HS-5 (cell line): ENCODE results near the gene LGALS7.
"Not testable (repeated sequence)": the region's sequence is repeated elsewhere in the genome, so short reads cannot be mapped to it uniquely, and the experiment has no call there.

ENCODE experiments used
- DNase-seq: peaks from one replicate; pipeline ENCODE4 v3.0.0-alpha.2; 2012; ENCODE audit warnings: low read depth

Gene LGALS7

DNA sequence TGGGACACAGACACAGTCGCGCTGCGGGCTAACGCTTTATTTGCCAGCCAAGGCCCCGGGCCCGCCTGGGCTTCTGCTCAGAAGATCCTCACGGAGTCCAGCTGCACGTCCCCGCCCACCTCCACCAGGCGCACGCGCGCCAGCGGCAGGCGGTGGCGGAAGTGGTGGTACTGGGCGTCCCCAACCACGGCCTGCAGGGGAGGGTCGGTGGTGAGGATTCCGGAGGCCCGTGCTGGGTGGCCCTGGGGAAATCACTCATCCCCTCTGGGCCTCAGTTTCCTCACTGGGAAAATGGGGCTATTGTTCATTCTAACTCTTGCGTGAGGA, 2.4 kb downstream of the LGALS7 start:
- not testable (repeated sequence) for DNase-seq

DNA sequence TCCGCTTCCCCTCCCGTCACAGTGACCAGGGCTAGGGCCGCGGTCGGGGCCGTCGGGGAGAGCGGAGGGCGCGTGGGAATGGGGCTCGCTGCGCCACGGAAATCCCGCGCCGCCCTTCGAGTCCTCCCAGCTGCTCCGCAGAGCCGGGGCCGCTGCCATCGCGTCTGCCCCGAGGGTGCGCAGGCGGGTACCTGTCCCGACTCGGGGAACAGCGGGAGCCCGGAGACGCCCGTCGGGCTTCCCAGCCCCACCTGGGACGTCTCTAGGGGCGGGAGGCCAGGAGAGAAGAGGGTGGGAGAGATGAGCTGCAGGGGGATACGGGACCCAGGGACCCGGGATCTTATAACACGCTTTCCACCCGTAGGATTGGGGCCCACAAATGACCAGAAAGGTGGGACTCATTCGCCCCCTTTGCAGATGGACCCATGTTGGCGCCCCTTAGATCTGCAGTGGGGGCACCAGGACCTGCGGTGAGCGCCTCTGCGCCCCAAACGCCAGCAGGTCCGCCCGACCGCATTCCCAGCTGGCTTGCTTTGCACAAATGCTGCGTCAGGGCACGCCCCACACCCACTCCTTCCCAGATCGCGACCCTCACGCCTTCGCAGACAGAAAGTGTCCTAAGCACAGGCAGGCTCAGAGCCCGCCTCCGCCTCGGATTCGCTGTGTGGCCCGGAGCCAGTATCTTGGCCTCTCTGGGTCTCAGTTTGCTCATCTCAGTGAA, 2.9 kb downstream of the LGALS7 start:
- DNase-seq = not testable (repeated sequence)

DNA sequence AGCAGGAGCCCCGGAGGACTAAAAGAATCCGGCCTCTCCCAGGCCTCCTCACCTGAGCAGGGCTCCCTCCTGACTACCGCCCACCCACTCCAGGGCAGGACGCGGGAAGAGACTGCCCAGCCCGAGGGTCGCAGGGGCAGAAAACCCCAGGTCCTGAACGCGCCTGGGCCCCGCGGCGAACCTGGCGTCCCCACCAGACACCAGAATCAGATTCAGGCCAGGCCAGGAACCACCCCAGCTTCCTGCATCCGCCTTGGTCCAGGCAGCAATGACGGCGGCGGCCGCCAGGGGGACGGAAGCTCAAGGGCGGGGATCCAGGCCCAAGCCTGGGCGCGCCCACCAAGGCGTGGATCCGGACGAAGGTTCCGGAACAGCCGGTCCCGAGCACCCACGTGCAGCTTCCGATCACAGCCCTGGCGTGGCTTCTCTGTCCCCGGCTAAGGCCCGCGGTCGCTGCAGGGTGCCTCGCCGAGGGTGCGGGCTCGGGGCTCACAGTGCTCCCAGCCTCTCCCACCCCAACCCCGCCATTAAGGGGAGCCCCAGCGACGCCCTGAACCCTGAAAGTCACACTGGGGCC, 3.6 kb downstream of the LGALS7 start:
- DNase-seq = no peak

DNA sequence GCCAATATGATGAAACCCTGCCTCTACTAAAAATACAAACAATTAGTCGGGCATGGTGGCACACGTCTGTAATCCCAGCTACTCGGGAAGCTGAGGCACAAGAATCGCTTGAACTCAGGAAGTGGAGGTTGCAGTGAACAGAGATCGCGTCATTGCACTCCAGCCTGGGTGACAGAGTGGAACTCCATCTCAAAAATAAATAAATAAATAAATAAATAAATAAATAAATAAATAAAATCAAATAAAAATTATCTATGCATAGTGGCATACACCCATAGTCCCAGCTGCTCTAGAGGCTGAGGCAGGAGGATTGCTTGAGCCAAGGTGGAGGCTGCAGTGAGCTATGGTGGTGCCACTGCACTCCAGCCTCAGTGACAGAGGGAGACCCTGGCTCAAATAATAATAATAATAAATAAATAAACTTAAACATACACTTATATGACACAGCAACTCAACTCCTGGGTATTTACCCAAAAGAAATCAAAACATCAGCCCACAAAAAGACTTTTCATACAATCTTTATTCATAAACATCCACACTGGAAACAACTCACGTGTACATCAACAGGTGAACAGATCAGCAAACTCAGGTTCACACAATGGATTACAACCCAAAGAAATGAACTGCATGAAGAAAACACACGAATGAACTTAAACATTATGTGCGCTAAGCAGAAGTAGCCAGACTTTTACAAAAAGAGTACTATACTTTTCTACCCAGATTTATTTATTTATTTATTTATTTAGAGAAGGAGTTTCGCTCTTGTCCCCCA, 6.9 kb downstream of the LGALS7 start:
- DNase-seq = no peak

DNA sequence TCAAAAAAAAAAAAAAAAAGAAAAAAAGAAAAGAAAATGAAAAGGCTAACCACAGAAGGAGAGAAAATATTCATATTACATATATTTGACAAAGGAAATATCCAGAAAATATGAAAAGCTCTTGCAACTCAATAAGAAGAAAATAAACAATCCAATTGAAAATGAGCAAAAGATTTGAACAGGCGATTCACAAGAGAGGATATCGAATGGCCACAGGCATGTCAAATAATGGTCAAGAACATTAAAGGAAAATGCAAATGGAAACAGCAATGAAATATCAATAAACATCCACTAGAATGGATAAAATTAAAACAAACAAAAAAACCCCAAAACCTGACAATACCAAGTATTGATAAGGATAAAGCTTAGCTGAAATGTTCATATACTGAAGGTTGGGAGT, 8.1 kb downstream of the LGALS7 start:
- DNase-seq = no peak

DNA sequence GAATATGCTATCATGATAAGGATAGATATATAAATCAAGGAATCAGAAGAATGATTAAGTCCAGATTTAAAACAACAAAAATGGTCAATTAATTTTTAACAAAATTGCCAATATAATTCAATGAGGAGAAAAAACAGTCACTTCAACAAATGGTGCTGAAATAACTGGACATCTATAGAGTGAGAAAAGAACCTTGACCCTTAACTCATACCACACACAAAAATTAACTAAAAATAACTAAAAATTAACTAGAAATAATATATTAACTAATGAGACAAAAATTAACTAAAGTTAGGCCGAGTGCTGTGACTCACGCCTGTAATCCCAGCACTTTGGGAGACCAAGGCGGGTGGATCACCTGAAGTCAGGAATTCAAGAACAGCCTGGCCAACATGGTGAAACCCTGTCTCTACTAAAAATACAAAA, 9.5 kb downstream of the LGALS7 start:
- DNase-seq = no peak

DNA sequence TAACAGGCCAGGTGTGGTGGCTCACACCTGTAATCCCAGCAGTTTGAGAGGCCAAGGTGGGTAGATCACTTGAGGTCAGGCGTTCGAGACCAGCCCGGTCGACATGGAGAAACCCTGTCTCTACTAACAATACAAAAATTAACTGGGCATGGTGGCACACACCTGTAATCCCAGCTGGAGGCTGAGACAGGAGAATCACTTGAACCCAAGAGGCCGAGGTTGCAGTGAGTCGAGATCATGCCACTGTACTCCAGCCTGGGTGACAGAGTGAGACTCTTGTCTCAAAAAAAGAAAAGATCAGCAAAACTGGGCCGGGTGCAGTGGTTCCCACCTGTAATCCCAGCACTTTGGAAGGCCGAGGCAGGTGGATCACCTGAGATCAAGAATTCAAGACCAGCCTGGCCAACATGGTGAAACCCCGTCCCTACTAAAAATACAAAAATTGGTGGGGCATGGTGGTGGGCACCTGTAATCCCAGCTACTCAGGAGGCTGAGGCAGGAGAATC, 11.4 kb downstream of the LGALS7 start:
- DNase-seq = not testable (repeated sequence)

DNA sequence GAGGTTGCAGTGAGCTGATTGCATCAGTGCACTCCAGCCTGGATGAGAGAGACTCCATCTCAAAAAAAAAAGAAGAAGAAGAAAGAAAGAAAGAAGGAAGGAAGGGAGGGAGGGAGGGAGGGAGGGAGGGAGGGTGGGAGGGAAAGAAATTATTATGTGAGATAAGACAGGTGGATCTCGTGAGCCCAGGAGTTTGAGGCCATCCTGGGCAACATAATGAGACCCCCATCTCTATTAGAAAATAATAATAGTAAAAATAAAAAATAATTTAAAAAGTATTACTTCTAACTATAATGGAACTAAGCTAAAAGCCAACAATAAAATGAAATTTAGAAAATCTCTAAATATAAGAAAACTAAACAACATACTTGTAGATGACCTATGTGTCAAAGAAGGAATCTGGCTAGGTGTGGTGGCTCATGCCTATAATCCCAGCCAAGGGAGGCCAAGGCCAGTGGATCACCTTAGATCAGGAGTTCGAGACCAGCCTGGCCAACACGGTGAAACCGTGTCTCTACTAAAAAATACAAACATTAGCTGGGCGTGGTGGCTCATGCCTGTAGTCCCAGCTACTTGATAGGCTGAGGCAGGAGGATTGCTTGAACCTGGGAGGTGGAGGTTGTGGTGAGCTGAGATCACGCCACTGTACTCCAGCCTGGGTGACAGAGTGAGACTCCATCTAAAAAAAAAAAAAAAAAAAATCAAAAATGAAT, 12.4 kb downstream of the LGALS7 start:
- DNase-seq = not testable (repeated sequence)

DNA sequence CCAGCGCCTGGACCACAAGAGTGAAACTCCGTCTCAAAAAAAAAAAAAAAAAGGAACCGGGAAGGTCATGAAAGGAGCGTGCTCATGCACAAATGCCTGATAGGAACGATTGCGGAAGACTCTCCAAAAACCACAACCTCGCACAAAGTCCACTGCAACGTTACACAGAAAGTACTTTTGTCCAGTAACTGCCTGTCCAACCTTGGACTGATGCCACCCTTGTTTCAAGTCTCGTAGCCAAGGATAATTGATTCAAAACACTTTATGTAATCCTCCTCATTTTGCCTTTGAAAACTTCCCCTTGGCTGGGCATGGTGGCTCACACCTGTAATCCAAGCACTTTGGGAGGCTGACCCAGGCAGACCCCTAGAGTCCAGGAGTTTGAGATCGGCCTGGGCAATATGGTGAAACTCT, 13.7 kb downstream of the LGALS7 start:
- DNase-seq = no peak

DNA sequence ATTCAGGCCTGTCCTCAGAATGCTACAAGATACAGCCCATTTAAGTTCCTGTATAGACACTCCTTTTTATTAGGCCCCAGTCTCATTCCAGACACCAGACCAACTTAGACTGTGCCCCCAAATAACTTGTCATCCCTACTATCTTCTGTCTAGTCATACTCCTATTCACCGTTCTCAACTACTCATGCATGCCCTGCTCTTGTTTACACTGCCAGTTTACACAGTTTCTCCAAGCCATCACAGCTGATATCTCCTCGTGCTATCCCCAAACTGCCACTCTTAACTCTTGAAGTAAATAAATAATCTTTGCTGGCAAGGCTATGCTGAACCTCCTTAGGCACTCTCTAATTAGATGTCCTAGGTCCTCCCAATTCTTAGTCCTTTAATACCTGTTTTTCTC, 19.1 kb downstream of the LGALS7 start:
- not testable (repeated sequence) for DNase-seq

DNA sequence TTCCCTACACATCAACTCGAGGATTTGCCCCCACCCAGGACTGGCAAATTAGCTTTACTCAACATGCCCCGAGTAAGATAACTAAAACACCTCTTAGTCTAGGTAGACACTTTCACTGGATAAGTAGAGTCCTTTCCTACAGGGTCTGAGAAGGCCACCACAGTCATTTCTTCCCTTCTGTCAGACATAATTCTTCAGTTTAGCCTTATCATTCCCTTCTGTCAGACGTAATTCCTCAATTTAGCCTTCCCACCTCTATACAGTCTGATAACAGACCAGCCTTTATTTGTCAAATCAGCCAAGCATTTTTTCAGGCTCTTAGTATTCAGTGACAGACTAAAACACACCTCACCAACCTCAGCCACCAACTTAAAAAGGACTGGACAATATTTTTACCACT, 19.5 kb downstream of the LGALS7 start:
- DNase-seq = not testable (repeated sequence)

DNA sequence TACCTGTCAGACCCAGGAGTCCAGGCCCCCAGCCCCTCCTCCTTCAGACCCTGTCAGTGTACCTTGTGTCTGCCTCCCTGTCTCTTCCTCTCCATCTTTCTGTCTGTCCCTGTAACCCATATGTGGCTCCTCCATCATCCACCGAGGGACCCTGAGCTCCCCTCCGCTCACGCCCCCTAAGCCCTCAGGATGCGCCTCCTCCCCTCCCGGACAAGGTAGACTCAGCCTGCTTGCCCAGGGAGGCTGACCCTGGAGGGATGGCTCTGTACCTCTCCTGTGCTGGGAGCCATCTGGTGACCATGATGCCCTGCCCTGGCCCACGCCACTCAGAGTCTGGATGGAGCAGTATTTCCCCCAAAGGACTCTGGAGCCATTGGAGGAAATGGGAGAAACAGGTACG, 28.0 kb downstream of the LGALS7 start:
- DNase-seq = no peak

DNA sequence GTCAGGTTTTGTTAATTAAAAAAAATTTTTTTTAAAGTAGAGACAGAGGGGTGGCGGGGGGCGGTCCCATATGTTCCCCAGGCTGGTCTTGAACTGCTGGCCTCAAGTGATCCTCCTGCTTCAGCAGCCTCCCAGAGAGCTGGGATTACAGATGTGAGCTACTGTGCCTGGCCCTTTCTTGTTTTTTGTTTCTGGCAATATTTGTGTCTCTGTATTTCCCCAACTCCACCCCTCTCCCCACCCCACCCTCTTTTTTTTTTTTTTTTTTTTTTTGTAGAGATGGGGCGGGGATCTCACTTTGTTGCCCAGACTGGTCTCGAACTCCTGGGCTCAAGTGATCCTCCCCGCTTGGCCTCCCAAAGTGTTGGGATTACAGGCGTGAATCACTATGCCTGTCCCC, 28.4 kb downstream of the LGALS7 start:
- DNase-seq = no peak

DNA sequence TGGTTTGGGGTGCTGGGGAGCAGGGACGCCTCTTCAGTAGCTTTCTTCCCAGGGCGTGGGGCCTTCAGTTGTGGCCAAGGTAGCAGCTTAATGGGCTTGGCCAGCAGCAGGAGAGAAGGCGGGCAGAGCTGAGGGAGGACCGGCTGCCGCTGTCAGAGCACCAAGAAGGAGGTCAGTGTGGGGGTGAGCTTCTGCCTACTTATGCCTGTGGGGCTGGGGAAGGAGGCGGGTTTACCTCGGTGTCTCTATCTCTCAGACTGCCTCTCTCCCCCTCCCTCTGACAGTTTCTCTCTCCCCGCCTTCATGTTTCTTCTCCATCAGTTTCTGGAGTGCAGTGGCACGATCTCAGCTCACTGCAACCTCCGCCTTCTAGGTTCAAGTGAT, 29.0 kb downstream of the LGALS7 start, which contains the start of gene CAPN12:
TSS of gene CAPN12 (minus strand) at position 177 of the 384 bp plus-strand sequence. CDS start 309 bp downstream, outside the sequence.
- DNase-seq = no peak

DNA sequence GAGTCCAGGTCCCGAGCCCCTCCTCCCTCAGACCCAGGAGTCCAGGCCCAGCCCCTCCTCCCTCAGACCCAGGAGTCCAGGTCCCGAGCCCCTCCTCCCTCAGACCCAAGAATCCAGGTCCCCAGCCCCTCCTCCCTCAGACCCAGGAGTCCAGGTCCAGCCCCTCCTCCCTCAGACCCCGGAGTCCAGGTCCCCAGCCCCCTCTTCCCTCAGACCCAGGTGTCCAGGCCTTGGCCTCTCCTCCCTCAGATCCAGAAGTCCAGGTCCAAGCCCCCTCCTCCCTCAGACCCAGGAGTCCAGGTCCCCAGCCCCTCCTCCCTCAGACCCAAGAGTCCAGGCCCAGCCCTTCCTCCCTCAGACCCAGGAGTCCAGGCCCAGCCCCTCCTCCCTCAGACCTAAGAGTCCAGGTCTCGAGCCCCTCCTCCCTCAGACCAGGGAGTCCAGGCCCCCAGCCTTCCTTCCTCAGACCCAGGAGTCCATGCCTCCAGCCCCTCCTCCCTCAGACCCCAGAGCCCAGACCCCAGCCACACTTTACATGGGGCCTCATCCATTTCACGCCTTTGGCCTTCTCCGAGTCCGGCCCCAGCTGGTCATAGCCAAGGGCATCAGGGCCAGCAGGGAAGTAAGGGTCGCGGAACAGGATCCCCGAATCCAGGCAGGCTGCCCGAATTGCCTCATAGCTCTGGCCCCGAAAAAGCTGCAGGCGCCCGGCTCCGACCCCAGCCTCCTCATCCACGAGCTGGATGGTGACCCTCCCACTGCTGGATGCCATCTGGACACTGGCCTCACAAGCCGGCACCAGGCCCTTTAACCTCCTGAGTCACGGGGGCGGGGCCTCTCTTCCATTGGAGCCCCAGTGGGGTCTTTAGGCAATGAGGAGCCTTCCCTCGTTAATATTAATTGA, 29.7 kb downstream of the LGALS7 start:
- DNase-seq = no peak

DNA sequence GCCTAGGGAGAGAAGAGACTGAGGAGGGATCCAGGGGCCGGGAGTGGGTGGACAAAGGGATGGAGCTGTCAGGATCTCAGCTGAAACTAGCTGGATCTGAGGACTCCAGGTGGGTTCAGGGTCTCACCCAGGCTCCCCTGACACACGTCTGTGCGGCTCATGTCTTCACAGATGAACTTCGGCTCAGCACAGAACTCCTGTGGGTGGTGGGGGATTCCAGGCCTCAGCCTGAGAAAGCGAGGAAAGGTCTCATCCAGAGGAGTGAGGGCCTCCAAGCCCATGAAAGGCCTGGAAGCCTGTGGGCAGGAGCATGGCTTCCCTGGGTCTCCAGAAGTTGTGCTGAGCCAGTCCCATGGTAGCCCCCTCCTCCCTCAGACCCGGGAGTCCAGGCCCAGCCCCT, 30.4 kb downstream of the LGALS7 start:
- no peak for DNase-seq

DNA sequence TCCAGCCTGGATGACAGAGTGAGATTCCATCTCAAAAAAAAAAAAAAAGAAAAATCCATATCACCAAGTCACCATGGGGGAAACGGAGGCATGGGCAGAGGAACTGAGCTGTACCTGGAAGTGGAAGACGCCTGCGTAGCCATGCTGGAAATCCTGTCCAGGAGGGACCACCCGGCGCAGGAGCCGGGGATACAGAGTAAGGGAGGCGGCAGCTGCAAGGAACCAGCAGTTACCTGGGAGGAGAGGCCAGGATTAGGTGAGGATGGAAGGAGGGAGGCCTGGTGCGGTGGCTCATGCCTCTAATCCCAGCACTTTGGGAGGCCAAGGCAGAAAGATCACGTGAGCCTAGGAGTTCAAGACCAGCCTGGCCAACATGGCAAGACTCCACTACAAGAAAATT, 31.0 kb downstream of the LGALS7 start:
- DNase-seq = no peak

DNA sequence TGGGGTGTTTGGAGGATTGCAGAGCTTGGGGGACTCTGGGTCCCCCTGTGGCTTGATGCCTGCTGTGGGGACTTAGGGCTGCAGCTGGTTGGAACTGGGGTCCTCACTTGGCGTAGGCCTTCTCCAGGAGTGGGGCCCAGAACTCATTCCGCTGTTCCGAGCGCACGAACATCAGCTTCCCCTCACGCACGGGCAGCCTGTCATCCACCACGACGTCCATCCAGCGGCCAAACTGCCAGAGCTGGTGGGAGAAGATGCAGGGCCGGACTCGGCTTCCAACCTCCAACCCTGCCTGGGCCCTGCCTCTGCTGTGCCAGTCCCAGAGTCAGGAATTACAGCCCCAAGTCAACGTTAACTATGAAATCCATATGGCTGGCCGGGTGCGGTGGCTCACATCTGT, 31.6 kb downstream of the LGALS7 start:
- DNase-seq = no peak

DNA sequence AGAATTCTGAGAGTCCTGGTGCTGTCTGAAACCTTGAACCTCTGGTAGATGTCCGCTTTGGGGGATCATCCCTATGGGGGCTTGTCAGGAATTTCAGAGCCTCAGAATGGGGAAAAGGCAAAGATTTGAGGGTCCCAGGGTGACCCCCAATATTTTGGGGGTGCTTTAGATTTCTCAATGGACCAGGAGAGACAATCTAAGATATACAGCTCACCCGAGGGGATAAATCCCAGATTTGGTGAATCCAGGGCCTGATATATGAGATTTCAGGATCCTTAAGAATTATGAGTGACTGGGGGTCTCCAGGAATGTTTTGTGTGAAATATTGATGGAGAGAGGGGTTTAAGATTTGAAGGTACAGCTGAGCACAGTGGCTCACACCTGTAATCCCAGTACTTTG, 32.4 kb downstream of the LGALS7 start:
- DNase-seq = no peak

DNA sequence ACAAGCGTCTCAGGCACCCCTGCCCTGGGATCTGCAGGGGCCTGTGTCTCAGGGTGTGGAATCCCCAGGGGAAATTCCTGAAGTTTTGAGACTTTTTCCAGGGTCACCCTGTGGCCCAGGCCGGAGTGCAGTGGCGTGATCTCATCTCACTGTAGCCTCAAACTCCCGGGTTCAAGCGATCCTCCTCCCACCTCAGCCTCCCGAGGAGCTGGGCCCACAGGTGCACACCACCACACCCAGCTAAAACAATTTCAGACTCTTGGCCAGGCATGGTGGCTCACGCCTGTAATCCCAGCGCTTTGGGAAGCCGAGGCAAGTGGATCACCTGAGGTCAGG, 33.1 kb downstream of the LGALS7 start:
- DNase-seq = no peak

DNA sequence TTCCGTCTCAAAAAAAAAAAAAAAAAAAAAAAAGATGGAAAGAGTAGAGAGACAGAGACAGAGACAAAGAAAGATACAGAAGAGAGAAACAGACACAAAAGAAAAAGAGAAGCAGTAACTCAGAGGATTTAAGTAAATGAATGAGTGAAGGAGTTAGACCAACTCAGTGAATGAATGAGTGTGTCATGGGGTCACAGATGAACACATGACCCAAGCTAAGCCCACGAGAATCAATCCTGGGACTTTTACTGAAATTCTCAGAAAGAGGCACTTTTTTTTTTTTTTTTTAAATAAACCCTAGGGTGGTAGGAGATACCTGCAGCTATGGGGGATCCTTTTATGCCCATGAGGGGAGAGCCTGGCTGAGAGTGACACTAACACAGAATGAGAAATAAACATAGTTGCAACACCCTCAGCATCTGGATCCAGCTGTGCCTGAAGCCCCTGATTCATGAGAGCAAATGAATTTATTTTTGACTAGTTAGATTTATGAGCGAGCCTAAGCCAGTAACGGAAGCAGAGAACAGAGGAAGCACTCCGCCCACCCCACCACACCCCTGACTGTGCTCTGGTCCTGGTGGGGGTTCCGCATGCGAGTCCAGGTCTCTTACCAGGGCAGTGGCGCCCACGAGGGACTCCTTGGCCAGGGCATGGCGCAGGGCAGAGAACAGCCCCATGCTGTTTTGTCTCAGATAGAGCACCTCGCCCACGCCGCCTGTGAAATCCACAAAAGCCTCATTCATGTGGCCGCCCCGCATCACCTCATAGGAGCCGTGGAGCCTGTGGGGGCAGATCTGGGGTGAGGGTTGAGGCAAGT, 33.7 kb downstream of the LGALS7 start:
- DNase-seq = no peak
